ENCODE results near the gene ZNF646.

Gene ZNF646

DNA sequence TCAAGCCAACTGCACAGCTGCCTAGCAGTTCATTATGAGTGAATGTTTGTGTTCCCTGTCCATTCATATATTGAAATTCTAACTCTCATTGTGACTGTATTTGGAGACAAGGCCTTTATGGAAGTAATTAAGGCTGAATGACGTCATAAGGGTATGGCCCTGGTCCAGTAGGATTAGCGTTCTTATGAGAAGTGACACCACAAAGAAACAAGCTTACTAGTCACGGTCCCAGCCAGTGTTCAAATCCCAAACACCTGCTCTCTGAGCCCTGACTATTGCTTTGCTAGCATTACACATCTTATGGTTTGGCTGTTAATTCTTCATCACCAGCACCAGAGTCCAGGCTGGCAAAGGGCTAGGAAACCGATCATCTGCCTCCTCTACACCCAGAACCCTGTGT is 2.4 kb upstream of the ZNF646 start:
- peak overlapping the region; percentile 83 for H3K4me3 ChIP-seq (ENCODE audit: low read depth, low read length)
- H3K27ac ChIP-seq (ENCODE audit: low read depth, low read length) = peak overlapping the region; percentile 84
- peaks cover 19% of the 10 kb centered on the region for H3K4me1 ChIP-seq (ENCODE audit: control insufficient read depth, insufficient read depth, low read length, unreplicated experiment)
- H2AFZ ChIP-seq (ENCODE audit: low read length, unreplicated experiment) = no peak overlapping the region
- peaks cover 67% of the 10 kb centered on the region for H3K79me2 ChIP-seq (ENCODE audit: control insufficient read depth, insufficient read depth, low read length, unreplicated experiment)
- peaks cover 5% of the 10 kb centered on the region; the same call in 1 of the 2 replicates for H3K36me3 ChIP-seq (ENCODE audit: insufficient read depth, low read length)
- H3K27me3 ChIP-seq (ENCODE audit: insufficient read depth, low read length) = no peaks in the 10 kb centered on the region

GRCh38 chr16:31072540-31073141 is 1.6 kb upstream of the ZNF646 start:
- Histone ChIP-seq H3K79me2 (ENCODE audit: control insufficient read depth, insufficient read depth, low read length, unreplicated experiment) (peaks cover 68% of the 10 kb centered on the region), H3K4me1 (ENCODE audit: control insufficient read depth, insufficient read depth, low read length, unreplicated experiment) (peaks cover 19% of the 10 kb centered on the region), H3K27me3 (ENCODE audit: insufficient read depth, low read length) (no peaks in the 10 kb centered on the region), H2AFZ (ENCODE audit: low read length, unreplicated experiment) (no peak overlapping the region), H3K27ac (ENCODE audit: low read depth, low read length) (peak overlapping the region; percentile 84), H3K4me3 (ENCODE audit: low read depth, low read length) (peak overlapping the region; percentile 83), H3K36me3 (ENCODE audit: insufficient read depth, low read length) (peaks cover 8% of the 10 kb centered on the region; the same call in 1 of the 2 replicates)

- Histone ChIP-seq H3K4me3 (ENCODE audit: low read depth, low read length) (peak overlapping the region; percentile 83), H3K27me3 (ENCODE audit: insufficient read depth, low read length) (no peaks in the 10 kb centered on the region), H3K4me1 (ENCODE audit: control insufficient read depth, insufficient read depth, low read length, unreplicated experiment) (peaks cover 19% of the 10 kb centered on the region), H3K36me3 (ENCODE audit: insufficient read depth, low read length) (peaks cover 13% of the 10 kb centered on the region; the same call in 1 of the 2 replicates), H2AFZ (ENCODE audit: low read length, unreplicated experiment) (peak overlapping the region; percentile 77), H3K79me2 (ENCODE audit: control insufficient read depth, insufficient read depth, low read length, unreplicated experiment) (peaks cover 67% of the 10 kb centered on the region), H3K27ac (ENCODE audit: low read depth, low read length) (peak overlapping the region; percentile 84)
Measured at GRCh38 chr16:31073142-31073969, 866 bp upstream of the ZNF646 start.

DNA sequence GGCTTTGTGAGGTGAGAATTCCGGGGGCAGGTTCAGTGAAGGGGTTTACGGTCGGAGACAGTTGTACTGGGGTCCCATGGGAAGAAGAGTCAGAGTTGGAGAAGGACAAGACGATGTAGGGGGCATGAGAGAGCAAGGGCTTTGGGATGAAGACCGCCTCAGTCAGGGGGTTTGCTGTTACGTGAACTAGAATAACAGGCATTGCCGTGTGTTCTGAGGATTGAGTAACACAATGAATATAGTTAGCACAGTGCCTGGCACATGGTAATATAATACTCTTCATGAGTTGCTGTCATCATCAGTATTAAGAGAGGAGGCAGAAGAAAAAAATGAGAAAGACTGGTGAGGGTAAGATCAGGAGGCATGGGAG is 577 bp downstream of the ZNF646 start:
- H2AFZ ChIP-seq (ENCODE audit: low read length, unreplicated experiment) = peak overlapping the region; percentile 26

DNA sequence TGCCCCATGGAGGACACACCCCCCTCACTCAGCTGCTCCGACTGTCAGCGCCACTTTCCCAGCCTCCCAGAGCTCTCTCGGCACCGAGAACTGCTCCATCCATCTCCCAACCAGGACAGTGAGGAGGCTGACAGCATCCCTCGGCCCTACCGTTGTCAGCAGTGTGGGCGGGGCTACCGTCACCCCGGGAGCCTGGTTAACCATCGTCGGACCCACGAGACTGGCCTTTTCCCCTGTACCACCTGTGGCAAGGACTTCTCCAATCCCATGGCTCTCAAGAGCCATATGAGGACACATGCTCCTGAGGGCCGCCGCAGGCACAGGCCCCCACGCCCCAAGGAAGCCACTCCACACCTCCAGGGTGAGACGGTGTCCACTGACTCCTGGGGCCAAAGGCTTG is 2.1 kb downstream of the ZNF646 start:
- H3K4me3 ChIP-seq (ENCODE audit: low read depth, low read length) = no peak overlapping the region; the same call in 1 of the 2 replicates
- peaks cover 50% of the 10 kb centered on the region for H3K79me2 ChIP-seq (ENCODE audit: control insufficient read depth, insufficient read depth, low read length, unreplicated experiment)
- H3K36me3 ChIP-seq (ENCODE audit: insufficient read depth, low read length) = peaks cover 18% of the 10 kb centered on the region; the same call in 1 of the 2 replicates

More for the DNA sequence above, 577 bp downstream of the ZNF646 start:
- peaks cover 56% of the 10 kb centered on the region for H3K79me2 ChIP-seq (ENCODE audit: control insufficient read depth, insufficient read depth, low read length, unreplicated experiment)
- H3K36me3 ChIP-seq (ENCODE audit: insufficient read depth, low read length) = peaks cover 13% of the 10 kb centered on the region; the same call in 1 of the 2 replicates
- H3K27me3 ChIP-seq (ENCODE audit: insufficient read depth, low read length) = no peaks in the 10 kb centered on the region
- H3K4me1 ChIP-seq (ENCODE audit: control insufficient read depth, insufficient read depth, low read length, unreplicated experiment) = peaks cover 19% of the 10 kb centered on the region
- peak overlapping the region; percentile 84 for H3K27ac ChIP-seq (ENCODE audit: low read depth, low read length)
- peak overlapping the region; percentile 83 for H3K4me3 ChIP-seq (ENCODE audit: low read depth, low read length)

DNA sequence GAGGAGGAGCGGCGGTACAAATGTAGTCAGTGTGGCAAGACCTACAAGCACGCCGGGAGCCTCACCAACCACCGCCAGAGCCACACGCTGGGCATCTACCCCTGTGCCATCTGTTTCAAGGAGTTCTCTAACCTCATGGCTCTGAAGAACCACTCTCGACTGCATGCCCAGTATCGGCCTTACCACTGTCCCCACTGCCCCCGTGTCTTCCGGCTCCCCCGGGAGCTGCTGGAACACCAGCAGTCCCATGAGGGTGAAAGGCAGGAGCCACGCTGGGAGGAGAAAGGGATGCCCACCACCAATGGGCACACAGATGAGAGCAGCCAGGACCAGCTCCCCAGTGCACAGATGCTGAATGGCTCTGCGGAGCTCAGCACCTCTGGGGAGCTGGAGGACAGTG is 2.8 kb downstream of the ZNF646 start:
- peaks cover 18% of the 10 kb centered on the region; the same call in 1 of the 2 replicates for H3K36me3 ChIP-seq (ENCODE audit: insufficient read depth, low read length)
- H3K27ac ChIP-seq (ENCODE audit: low read depth, low read length) = no peak overlapping the region
- H3K4me3 ChIP-seq (ENCODE audit: low read depth, low read length) = no peak overlapping the region
- H3K79me2 ChIP-seq (ENCODE audit: control insufficient read depth, insufficient read depth, low read length, unreplicated experiment) = peaks cover 43% of the 10 kb centered on the region
- H3K27me3 ChIP-seq (ENCODE audit: insufficient read depth, low read length) = no peaks in the 10 kb centered on the region
- no peak overlapping the region for H2AFZ ChIP-seq (ENCODE audit: low read length, unreplicated experiment)
- peaks cover 9% of the 10 kb centered on the region for H3K4me1 ChIP-seq (ENCODE audit: control insufficient read depth, insufficient read depth, low read length, unreplicated experiment)

More for the DNA sequence above, 2.1 kb downstream of the ZNF646 start:
- Histone ChIP-seq H3K27me3 (ENCODE audit: insufficient read depth, low read length) (no peaks in the 10 kb centered on the region), H2AFZ (ENCODE audit: low read length, unreplicated experiment) (no peak overlapping the region), H3K27ac (ENCODE audit: low read depth, low read length) (no peak overlapping the region), H3K4me1 (ENCODE audit: control insufficient read depth, insufficient read depth, low read length, unreplicated experiment) (peaks cover 16% of the 10 kb centered on the region)

DNA sequence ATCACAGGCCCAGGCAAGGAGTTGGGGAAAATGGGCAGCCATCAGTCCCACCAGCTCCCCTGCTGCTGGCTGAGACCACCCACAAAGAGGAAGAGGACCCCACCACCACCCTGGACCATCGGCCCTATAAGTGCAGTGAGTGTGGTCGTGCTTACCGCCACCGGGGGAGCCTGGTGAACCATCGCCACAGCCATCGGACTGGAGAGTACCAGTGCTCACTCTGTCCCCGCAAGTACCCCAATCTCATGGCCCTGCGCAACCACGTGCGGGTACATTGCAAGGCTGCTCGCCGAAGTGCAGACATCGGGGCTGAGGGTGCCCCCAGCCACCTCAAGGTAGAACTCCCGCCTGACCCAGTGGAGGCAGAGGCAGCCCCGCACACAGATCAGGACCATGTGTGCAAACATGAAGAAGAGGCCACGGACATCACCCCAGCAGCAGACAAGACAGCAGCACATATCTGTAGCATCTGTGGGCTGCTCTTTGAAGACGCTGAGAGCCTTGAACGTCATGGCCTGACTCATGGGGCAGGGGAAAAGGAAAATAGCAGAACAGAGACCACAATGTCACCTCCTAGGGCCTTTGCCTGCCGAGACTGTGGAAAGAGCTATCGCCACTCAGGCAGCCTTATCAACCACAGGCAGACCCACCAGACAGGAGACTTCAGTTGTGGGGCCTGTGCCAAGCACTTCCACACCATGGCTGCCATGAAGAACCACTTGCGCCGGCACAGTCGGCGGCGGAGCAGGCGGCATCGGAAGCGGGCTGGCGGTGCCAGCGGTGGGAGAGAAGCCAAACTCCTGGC is 3.6 kb downstream of the ZNF646 start:
- Histone ChIP-seq H3K79me2 (ENCODE audit: control insufficient read depth, insufficient read depth, low read length, unreplicated experiment) (peaks cover 35% of the 10 kb centered on the region), H2AFZ (ENCODE audit: low read length, unreplicated experiment) (no peak overlapping the region), H3K4me1 (ENCODE audit: control insufficient read depth, insufficient read depth, low read length, unreplicated experiment) (peaks cover 11% of the 10 kb centered on the region), H3K27ac (ENCODE audit: low read depth, low read length) (no peak overlapping the region), H3K27me3 (ENCODE audit: insufficient read depth, low read length) (no peaks in the 10 kb centered on the region), H3K4me3 (ENCODE audit: low read depth, low read length) (no peak overlapping the region), H3K36me3 (ENCODE audit: insufficient read depth, low read length) (peaks cover 18% of the 10 kb centered on the region; the same call in 1 of the 2 replicates)

- Histone ChIP-seq H3K27me3 (ENCODE audit: insufficient read depth, low read length) (no peaks in the 10 kb centered on the region), H3K36me3 (ENCODE audit: insufficient read depth, low read length) (peaks cover 18% of the 10 kb centered on the region; the same call in 1 of the 2 replicates), H3K4me1 (ENCODE audit: control insufficient read depth, insufficient read depth, low read length, unreplicated experiment) (peaks cover 11% of the 10 kb centered on the region), H3K4me3 (ENCODE audit: low read depth, low read length) (no peak overlapping the region), H3K27ac (ENCODE audit: low read depth, low read length) (no peak overlapping the region), H3K79me2 (ENCODE audit: control insufficient read depth, insufficient read depth, low read length, unreplicated experiment) (peaks cover 32% of the 10 kb centered on the region), H2AFZ (ENCODE audit: low read length, unreplicated experiment) (no peak overlapping the region)
Measured at GRCh38 chr16:31078597-31079341, 4.5 kb downstream of the ZNF646 start.

- no peaks in the 10 kb centered on the region for H3K27me3 ChIP-seq (ENCODE audit: insufficient read depth, low read length)
- H3K79me2 ChIP-seq (ENCODE audit: control insufficient read depth, insufficient read depth, low read length, unreplicated experiment) = peaks cover 32% of the 10 kb centered on the region
- no peak overlapping the region for H3K27ac ChIP-seq (ENCODE audit: low read depth, low read length)
- H3K4me1 ChIP-seq (ENCODE audit: control insufficient read depth, insufficient read depth, low read length, unreplicated experiment) = peaks cover 11% of the 10 kb centered on the region
- peaks cover 25% of the 10 kb centered on the region; the same call in 1 of the 2 replicates for H3K36me3 ChIP-seq (ENCODE audit: insufficient read depth, low read length)
- H3K4me3 ChIP-seq (ENCODE audit: low read depth, low read length) = no peak overlapping the region
- H2AFZ ChIP-seq (ENCODE audit: low read length, unreplicated experiment) = no peak overlapping the region
Measured at GRCh38 chr16:31079342-31079944, 5.2 kb downstream of the ZNF646 start.
